Measurements from ENCODE around the gene YBX1.
"Not testable (repeated sequence)": the region's sequence is repeated elsewhere in the genome, so short reads cannot be mapped to it uniquely, and the experiment has no call there.

YBX1 gene

DNA sequence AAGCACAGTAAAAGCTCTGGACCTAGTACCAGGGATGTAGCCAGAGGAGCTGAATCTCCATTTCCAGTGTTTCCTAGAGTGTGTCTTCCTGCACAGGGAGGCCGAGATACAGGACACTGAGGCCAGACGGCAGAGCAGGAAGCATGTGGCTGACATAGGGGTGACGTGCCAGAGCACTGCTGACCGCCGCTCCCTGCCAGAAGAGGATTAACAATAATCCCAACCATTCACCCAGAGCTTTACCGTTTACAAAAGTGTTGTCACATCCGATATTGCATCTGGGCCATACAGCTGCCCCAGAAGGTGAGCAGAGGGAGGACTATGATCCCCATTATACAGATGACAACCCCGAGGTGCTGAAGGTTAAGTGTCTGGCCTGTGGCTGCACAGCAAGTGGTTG, 63.6 kb downstream of the YBX1 start:
- H3K4me1 Mint-ChIP-seq (ENCODE audit: low read depth) = no peaks in the 10 kb centered on the region
- no peaks in the 10 kb centered on the region for H3K9me3 Mint-ChIP-seq
- no peak overlapping the region for H3K4me3 Mint-ChIP-seq
- peaks cover 23% of the 10 kb centered on the region for H3K36me3 Mint-ChIP-seq (ENCODE audit: low read depth)
- H3K27me3 Mint-ChIP-seq = no peaks in the 10 kb centered on the region
- no peak overlapping the region for H3K27ac Mint-ChIP-seq

DNA sequence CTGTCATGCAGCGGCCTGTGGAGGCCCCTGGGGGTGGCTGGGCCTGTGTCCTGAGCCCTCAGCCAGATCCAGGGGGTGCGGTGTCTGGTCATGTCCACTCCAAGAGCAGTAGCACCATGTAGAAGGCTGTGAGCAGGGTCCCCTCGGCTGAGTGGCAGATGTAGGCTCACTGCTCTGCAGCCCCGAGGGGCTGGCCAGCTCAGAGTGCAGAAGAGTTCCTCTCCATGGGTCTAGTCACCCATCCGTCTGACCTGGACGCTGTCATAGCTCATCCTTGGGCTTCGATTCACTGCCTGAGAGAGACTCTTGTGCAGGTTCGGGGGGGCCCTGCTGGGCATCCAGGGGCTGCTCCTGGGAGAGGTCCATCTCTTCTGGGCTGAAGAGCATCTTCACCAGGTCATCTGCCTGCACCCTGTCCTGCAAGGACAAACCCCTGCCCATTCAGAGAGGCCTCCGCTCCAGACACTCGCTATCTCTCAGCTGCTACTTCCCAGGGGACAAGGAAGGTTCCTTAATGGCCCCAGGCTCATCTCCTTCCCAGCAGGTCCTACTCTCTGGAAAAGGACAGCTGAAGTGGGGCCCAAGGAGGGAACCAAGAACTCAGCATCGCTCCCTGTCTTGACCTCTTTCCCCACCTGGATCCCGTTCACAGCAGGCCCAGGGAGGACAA, 64.4 kb downstream of the YBX1 start:
- Mint-ChIP-seq H3K4me1 (ENCODE audit: low read depth) (no peaks in the 10 kb centered on the region), H3K9me3 (peaks cover 1% of the 10 kb centered on the region), H3K27ac (no peak overlapping the region), H3K27me3 (no peaks in the 10 kb centered on the region), H3K36me3 (ENCODE audit: low read depth) (peaks cover 25% of the 10 kb centered on the region), H3K4me3 (no peak overlapping the region)

DNA sequence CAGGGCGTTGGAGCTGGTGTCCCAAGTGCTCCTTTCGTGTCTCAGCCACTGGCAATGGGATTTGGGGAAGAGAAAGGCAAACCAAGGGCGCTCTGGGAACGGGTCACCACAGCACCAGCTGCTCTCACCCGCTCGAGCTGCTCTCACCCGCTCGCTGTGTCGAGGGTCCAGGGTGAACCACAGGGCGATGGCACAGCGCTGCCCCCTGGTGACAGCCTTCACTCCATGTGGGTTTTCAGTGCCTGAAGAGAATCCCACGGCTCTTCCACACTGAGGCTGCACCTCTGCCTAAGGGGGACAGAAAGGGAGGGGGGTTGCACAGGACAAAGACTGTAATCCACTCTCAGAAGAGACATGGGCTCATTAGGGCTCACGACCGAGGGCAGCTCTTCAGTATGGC, 64.9 kb downstream of the YBX1 start:
- H3K4me1 Mint-ChIP-seq (ENCODE audit: low read depth) = no peaks in the 10 kb centered on the region
- no peak overlapping the region for H3K27ac Mint-ChIP-seq
- H3K4me3 Mint-ChIP-seq = no peak overlapping the region
- peaks cover 5% of the 10 kb centered on the region for H3K9me3 Mint-ChIP-seq
- peaks cover 31% of the 10 kb centered on the region for H3K36me3 Mint-ChIP-seq (ENCODE audit: low read depth)
- H3K27me3 Mint-ChIP-seq = no peaks in the 10 kb centered on the region

DNA sequence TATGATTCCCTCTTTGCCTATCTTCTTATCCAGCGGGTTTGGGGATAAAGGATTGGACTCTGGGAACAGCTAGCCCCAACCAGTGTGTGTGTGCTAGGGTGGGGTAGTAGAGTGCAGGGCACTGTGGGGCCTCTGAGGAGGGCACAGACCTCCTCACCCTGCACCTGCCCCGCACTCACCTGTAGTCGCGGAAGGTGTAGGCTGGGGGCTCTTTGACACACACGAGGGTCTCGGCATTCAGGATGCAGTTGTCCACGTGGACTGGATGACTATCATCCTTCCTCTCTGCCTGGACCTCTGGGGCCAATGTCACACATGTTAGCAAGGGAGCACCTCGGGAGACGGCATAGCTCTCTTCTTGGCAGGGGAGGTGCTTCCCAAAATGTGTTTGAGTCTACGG, 65.8 kb downstream of the YBX1 start:
- H3K9me3 Mint-ChIP-seq = peaks cover 5% of the 10 kb centered on the region
- H3K27me3 Mint-ChIP-seq = no peaks in the 10 kb centered on the region
- H3K27ac Mint-ChIP-seq = no peak overlapping the region

DNA sequence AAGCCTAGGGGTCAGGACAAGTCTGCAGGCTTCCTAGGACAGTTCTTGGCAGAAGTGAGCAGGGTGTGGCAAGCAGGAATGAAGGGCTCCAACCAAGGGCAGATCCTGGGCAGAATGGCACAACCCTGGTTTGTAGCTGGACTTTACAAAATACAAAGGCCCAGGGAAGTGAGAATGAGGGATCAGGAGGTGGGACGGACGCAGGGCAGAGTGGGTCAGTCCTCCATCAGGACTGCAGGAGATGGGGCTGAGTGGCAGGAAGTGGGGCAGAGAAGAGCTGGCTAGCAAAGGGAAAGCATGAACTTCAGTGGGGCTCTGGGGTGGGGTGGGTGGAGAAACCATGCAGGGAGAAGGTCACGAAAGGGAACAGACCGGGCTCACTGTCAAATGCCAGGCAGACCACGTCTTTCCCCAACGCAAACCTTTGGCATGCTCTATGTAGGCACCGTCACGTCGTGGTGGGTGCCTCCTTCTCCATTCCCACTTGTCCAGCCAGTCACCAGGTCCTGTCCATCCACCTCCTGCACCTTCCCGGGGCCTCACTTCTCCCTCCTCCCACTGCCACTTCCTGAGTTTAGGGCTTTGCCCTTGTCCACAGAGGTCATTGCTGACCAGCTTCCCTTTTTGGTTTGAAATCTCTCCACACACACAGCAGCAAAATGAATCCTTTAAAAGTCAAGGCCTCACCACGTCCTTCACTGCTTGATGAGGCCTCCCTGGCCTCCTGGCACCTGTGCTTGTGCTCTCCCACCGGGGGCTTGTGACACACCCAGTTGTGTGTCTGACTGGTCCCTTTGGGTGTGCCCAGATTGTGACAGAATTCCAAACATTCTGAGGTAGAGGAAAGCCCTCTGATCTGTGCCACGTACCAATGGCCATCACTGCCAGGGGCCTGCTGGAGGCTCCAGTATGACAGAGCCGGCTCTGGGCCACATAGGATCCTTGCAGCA, 66.5 kb downstream of the YBX1 start:
- H3K4me1 Mint-ChIP-seq (ENCODE audit: low read depth) = no peaks in the 10 kb centered on the region

More for the DNA sequence above, 65.8 kb downstream of the YBX1 start:
- no peaks in the 10 kb centered on the region for H3K4me1 Mint-ChIP-seq (ENCODE audit: low read depth)
- H3K4me3 Mint-ChIP-seq = no peak overlapping the region
- H3K36me3 Mint-ChIP-seq (ENCODE audit: low read depth) = peaks cover 40% of the 10 kb centered on the region

DNA sequence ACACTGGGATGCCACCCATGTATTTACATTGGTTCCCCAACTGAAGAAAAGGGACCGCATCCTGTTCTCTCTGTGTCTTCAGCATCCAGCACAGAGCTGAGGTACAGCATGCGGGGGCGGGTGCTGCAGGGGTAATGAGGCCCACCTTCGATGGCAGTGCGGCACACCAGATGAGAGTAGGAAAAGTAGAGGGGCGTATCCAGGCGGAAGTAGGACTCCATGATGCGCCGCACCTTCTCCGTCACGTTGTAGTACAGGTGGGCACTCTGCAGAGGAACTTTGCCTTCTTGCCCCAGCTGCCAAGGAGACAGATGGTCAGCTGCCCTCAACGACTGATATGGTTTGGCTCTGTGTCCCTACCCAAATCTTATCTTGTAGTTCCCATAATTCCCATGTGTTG, 67.8 kb downstream of the YBX1 start:
- Mint-ChIP-seq H3K4me3 (no peak overlapping the region), H3K36me3 (ENCODE audit: low read depth) (peaks cover 54% of the 10 kb centered on the region), H3K4me1 (ENCODE audit: low read depth) (no peaks in the 10 kb centered on the region), H3K27ac (no peak overlapping the region), H3K9me3 (peaks cover 5% of the 10 kb centered on the region), H3K27me3 (no peaks in the 10 kb centered on the region)

More for the DNA sequence above, 66.5 kb downstream of the YBX1 start:
- no peaks in the 10 kb centered on the region for H3K27me3 Mint-ChIP-seq
- no peak overlapping the region for H3K27ac Mint-ChIP-seq
- no peak overlapping the region for H3K4me3 Mint-ChIP-seq
- H3K36me3 Mint-ChIP-seq (ENCODE audit: low read depth) = peaks cover 44% of the 10 kb centered on the region
- peaks cover 5% of the 10 kb centered on the region for H3K9me3 Mint-ChIP-seq

DNA sequence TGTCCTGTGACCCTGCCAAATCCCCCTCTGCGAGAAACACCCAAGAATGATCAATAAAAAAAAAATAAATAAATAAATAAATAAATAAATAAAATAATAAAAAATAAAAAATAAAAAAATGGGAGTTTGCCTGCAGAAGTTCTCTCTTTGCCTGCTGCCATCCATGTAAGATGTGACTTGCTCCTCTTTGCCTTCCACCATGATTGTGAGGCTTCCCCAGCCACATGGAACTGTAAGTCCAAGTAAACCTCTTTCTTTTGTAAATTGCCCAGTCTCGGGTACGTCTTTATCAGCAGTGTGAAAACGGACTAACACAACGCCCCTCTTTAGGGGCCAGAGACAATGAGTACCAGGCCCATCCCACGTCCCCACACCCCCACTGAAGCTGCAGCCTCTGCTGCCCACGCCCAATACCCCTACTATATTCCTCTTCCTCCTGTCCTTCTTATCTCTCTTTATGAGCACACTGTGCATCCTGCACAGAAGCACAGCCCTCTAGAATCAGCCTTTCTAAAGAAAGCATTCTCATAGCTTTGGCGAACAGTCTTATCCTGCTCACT, 69.4 kb downstream of the YBX1 start:
- not testable (repeated sequence) for H3K9me3 Mint-ChIP-seq; H3K27ac Mint-ChIP-seq; H3K4me1 Mint-ChIP-seq (ENCODE audit: low read depth); H3K4me3 Mint-ChIP-seq; H3K27me3 Mint-ChIP-seq
- peaks cover 69% of the 10 kb centered on the region for H3K36me3 Mint-ChIP-seq (ENCODE audit: low read depth)

DNA sequence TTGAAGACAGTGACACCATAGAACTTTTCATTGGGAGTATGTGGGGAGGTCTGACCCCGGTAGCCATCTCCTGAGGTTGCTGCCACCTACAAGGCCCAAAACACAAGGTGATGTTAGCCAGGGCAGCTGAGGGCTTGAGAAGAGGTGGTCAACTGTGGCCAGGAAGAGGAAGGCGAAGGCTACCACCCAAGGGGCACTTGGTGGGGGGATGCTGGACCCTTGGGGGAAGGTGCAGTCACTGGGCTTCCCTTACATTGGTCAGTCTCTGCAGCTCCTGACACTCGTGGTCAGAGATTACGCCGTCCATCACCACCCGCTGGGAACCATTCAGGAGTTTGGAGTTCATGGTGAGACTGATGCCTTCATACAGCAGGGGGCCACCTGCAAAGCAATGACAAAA, 70.1 kb downstream of the YBX1 start:
- peaks cover 76% of the 10 kb centered on the region for H3K36me3 Mint-ChIP-seq (ENCODE audit: low read depth)
- H3K27me3 Mint-ChIP-seq = no peaks in the 10 kb centered on the region
- peaks cover 5% of the 10 kb centered on the region for H3K9me3 Mint-ChIP-seq
- no peak overlapping the region for H3K27ac Mint-ChIP-seq
- peaks cover 2% of the 10 kb centered on the region for H3K4me1 Mint-ChIP-seq (ENCODE audit: low read depth)
- no peak overlapping the region for H3K4me3 Mint-ChIP-seq

DNA sequence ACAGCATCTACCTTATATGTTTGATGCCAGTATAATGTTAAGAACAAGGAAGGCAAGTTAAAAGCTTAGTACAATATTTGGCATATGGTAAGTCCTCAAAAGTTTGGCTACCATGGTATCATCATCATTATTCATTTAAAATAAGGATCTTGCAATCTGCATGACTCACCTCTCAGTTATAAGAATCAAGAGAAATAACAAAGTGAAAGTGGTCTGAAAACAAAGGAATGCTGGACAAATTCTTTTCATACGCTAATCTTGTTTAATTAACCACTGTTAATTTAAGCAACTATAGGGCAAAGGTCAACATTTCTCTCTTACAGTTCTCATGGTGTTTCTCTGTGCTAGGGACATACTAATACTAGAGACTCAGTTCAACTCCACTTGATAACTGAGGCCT, 70.9 kb downstream of the YBX1 start:
- Mint-ChIP-seq H3K27me3 (no peaks in the 10 kb centered on the region), H3K4me1 (ENCODE audit: low read depth) (peaks cover 2% of the 10 kb centered on the region), H3K9me3 (peaks cover 5% of the 10 kb centered on the region)

More for the DNA sequence above, 70.9 kb downstream of the YBX1 start:
- Mint-ChIP-seq H3K36me3 (ENCODE audit: low read depth) (peaks cover 81% of the 10 kb centered on the region), H3K27ac (no peak overlapping the region), H3K4me3 (no peak overlapping the region)
